G401 (cell line): Measurements from ENCODE around the gene PDLIM5. TPM values are rescaled to one million over a fixed set of nuclear protein-coding genes. Genes with fewer than 3 reads are reported as not detected.

ENCODE experiments used
- DNase-seq: peaks from one replicate; pipeline ENCODE4 v3.0.0-alpha.2; 2015; ENCODE audit warnings: low spot score
- in situ Hi-C: cut with HindIII; loops from 2 replicates; pipeline ENCODE4 v1.10.0; 2016; ENCODE audit warnings: low sequenced_read_pairs, mixed read lengths
- total RNA-seq: library from RNA; depleted of rRNA; stranded (reverse); fragments of >200 nt; shearing (Covaris generic); gene quantifications from 2 replicates; pipeline ENCODE4 v1.2.3, GENCODE V29; 2014

Gene PDLIM5
- total RNA-seq, 1 experiment from 2014 or later: not detected

- no peak for DNase-seq
- in situ Hi-C loops: no loop called here
Measured at GRCh38 chr4:94419549-94419948, 32.2 kb upstream of the PDLIM5 start.

GRCh38 chr4:94419956-94420355 lies 31.8 kb upstream of the PDLIM5 start:
- in situ Hi-C loops: no loop called here
- DNase-seq: no peak

- in situ Hi-C loops: no loop called here
- no peak for DNase-seq
Measured at GRCh38 chr4:94420356-94420755, 31.4 kb upstream of the PDLIM5 start.

- in situ Hi-C loops: no loop called here
- DNase-seq: no peak
Measured at GRCh38 chr4:94426783-94427182, 25.0 kb upstream of the PDLIM5 start.

- in situ Hi-C loops: no loop called here
- no peak for DNase-seq
Measured at GRCh38 chr4:94428884-94429283, 22.9 kb upstream of the PDLIM5 start.

GRCh38 chr4:94430406-94430805 lies 21.3 kb upstream of the PDLIM5 start:
- no peak for DNase-seq
- in situ Hi-C loops: no loop called here

- in situ Hi-C loops: no loop called here
- DNase-seq: no peak
Measured at GRCh38 chr4:94431388-94431787, 20.4 kb upstream of the PDLIM5 start.

- in situ Hi-C loops: no loop called here
- DNase-seq: no peak
Measured at GRCh38 chr4:94434505-94434904, 17.2 kb upstream of the PDLIM5 start.

GRCh38 chr4:94435874-94436273 lies 15.9 kb upstream of the PDLIM5 start:
- in situ Hi-C loops: no loop called here
- DNase-seq: no peak

- no peak for DNase-seq
- in situ Hi-C loops: no loop called here
Measured at GRCh38 chr4:94436512-94436911, 15.2 kb upstream of the PDLIM5 start.

- in situ Hi-C loops: no loop called here
- DNase-seq: no peak
Measured at GRCh38 chr4:94439606-94440005, 12.1 kb upstream of the PDLIM5 start.

- DNase-seq: no peak
- in situ Hi-C loops: no loop called here
Measured at GRCh38 chr4:94441838-94442237, 9.9 kb upstream of the PDLIM5 start.

- no peak for DNase-seq
- in situ Hi-C loops: no loop called here
Measured at GRCh38 chr4:94442251-94442650, 9.5 kb upstream of the PDLIM5 start.

GRCh38 chr4:94446386-94446785 lies 5.4 kb upstream of the PDLIM5 start:
- DNase-seq: no peak
- in situ Hi-C loops: no loop called here

GRCh38 chr4:94447754-94448411 lies 3.9 kb upstream of the PDLIM5 start:
- no peak for DNase-seq
- in situ Hi-C loops: no loop called here

GRCh38 chr4:94448815-94449375 lies 2.8 kb upstream of the PDLIM5 start:
- DNase-seq: no peak
- in situ Hi-C loops: no loop called here

GRCh38 chr4:94451051-94451694 lies 569 bp upstream of the PDLIM5 start:
- no peak for DNase-seq
- in situ Hi-C loops: no loop called here

GRCh38 chr4:94452476-94453371 lies 982 bp downstream of the PDLIM5 start:
- DNase-seq: peak; percentile 20
- in situ Hi-C loops: no loop called here

- in situ Hi-C loops: no loop called here
- no peak for DNase-seq
Measured at GRCh38 chr4:94453391-94453963, 1.7 kb downstream of the PDLIM5 start.

- DNase-seq: no peak
- in situ Hi-C loops: no loop called here
Measured at GRCh38 chr4:94454405-94454804, 2.7 kb downstream of the PDLIM5 start.
